GM12891 (cell line): ENCODE measurements around the gene MNS1.

ENCODE experiments used
- PAX5 ChIP-seq: IDR thresholded peaks from 2 replicates; pipeline ENCODE4 v1.6.1; 2011; ENCODE audit warnings: low read length, moderate library complexity, mild to moderate bottlenecking; ENCODE audit not compliant: insufficient read depth, severe bottlenecking
- POLR2A ChIP-seq: IDR thresholded peaks from 2 replicates; pipeline ENCODE4 v1.6.1; 2011; ENCODE audit warnings: low read depth, low read length, control low read depth
- TAF1 ChIP-seq: IDR thresholded peaks from 2 replicates; pipeline ENCODE4 v1.6.1; 2011; ENCODE audit warnings: low read depth, low read length, control low read depth

DNA sequence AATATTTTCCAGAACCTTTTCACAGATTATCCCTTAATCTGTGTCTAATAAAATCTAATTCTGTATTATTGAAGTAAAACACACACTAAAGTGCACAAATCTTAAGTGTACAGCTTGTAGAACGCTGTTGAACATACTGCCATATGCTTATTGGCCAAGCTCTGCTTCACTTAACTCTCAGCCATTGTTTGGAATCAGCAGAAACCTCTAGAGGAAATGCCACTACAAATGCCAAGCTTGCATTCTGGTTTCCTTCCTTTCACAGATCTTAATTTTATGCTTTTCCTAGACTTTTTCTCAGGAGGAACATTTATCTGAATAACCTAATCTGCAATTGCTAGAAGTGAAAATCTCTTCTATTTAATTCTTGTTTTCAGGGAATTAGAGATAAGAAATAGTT lies 10.1 kb downstream of the MNS1 start:
- no peak for TF ChIP-seq POLR2A
- TF ChIP-seq PAX5 = no peak
- no peak for TF ChIP-seq TAF1
